ENCODE measurements around the gene DNAH10. TPM values are rescaled to one million over a fixed set of nuclear protein-coding genes. Genes with fewer than 3 reads are reported as not detected.
"Not testable (repeated sequence)": the region's sequence is repeated elsewhere in the genome, so short reads cannot be mapped to it uniquely, and the experiment has no call there.

Gene DNAH10
- polyA plus RNA-seq, 4 donors: 4.1 to 7.3 (median 5.3) TPM

- no peak for DNase-seq (ENCODE audit: low read depth in 4 of 4, low spot score in 2 of 4)
Observed at GRCh38 chr12:123787466-123787865, 25.4 kb downstream of the DNAH10 start.

- DNase-seq (ENCODE audit: low read depth in 4 of 4, low spot score in 2 of 4): no peak
Observed at GRCh38 chr12:123788541-123788940, 26.4 kb downstream of the DNAH10 start.

- DNase-seq (ENCODE audit: low read depth in 4 of 4, low spot score in 2 of 4): not testable (repeated sequence)
Observed at GRCh38 chr12:123789422-123789821, 27.3 kb downstream of the DNAH10 start.

- DNase-seq (ENCODE audit: low read depth in 4 of 4, low spot score in 2 of 4): no peak
Observed at GRCh38 chr12:123790905-123791467, 28.9 kb downstream of the DNAH10 start.

GRCh38 chr12:123794027-123794426 is 31.9 kb downstream of the DNAH10 start:
- DNase-seq (ENCODE audit: low read depth in 4 of 4, low spot score in 2 of 4): no peak

- no peak for DNase-seq (ENCODE audit: low read depth in 4 of 4, low spot score in 2 of 4)
Observed at GRCh38 chr12:123798518-123798917, 36.4 kb downstream of the DNAH10 start.

GRCh38 chr12:123799227-123799626 is 37.1 kb downstream of the DNAH10 start:
- no peak for DNase-seq (ENCODE audit: low read depth in 4 of 4, low spot score in 2 of 4)

- DNase-seq (ENCODE audit: low read depth in 4 of 4, low spot score in 2 of 4): no peak
Observed at GRCh38 chr12:123801573-123802178, 39.6 kb downstream of the DNAH10 start.

GRCh38 chr12:123805173-123805572 is 43.1 kb downstream of the DNAH10 start:
- DNase-seq (ENCODE audit: low read depth in 4 of 4, low spot score in 2 of 4): no peak

GRCh38 chr12:123807002-123807401 is 44.9 kb downstream of the DNAH10 start:
- DNase-seq (ENCODE audit: low read depth in 4 of 4, low spot score in 2 of 4): no peak

GRCh38 chr12:123807670-123808069 is 45.6 kb downstream of the DNAH10 start:
- peak in 2 of 4 donors; percentile 24 to 44 for DNase-seq (ENCODE audit: low read depth in 4 of 4, low spot score in 2 of 4)

GRCh38 chr12:123808167-123808566 is 46.1 kb downstream of the DNAH10 start:
- no peak for DNase-seq (ENCODE audit: low read depth in 4 of 4, low spot score in 2 of 4)

GRCh38 chr12:123813349-123813748 is 51.2 kb downstream of the DNAH10 start:
- DNase-seq (ENCODE audit: low read depth in 4 of 4, low spot score in 2 of 4): no peak

GRCh38 chr12:123815968-123816367 is 53.9 kb downstream of the DNAH10 start:
- no peak for DNase-seq (ENCODE audit: low read depth in 4 of 4, low spot score in 2 of 4)

GRCh38 chr12:123816896-123817537 is 54.9 kb downstream of the DNAH10 start:
- DNase-seq (ENCODE audit: low read depth in 4 of 4, low spot score in 2 of 4): no peak

- no peak for DNase-seq (ENCODE audit: low read depth in 4 of 4, low spot score in 2 of 4)
Observed at GRCh38 chr12:123822804-123823203, 60.7 kb downstream of the DNAH10 start.

- no peak for DNase-seq (ENCODE audit: low read depth in 4 of 4, low spot score in 2 of 4)
Observed at GRCh38 chr12:123828120-123828519, 66.0 kb downstream of the DNAH10 start.

- no peak for DNase-seq (ENCODE audit: low read depth in 4 of 4, low spot score in 2 of 4)
Observed at GRCh38 chr12:123828854-123829547, 66.9 kb downstream of the DNAH10 start.

- no peak for DNase-seq (ENCODE audit: low read depth in 4 of 4, low spot score in 2 of 4)
Observed at GRCh38 chr12:123829561-123829960, 67.5 kb downstream of the DNAH10 start.

- no peak for DNase-seq (ENCODE audit: low read depth in 4 of 4, low spot score in 2 of 4)
Observed at GRCh38 chr12:123830675-123831074, 68.6 kb downstream of the DNAH10 start.

- no peak for DNase-seq (ENCODE audit: low read depth in 4 of 4, low spot score in 2 of 4)
Observed at GRCh38 chr12:123832052-123832451, 70.0 kb downstream of the DNAH10 start.

- no peak for DNase-seq (ENCODE audit: low read depth in 4 of 4, low spot score in 2 of 4)
Observed at GRCh38 chr12:123833830-123834229, 71.7 kb downstream of the DNAH10 start.
